GM23338 (cell line): ENCODE measurements around the gene MFAP4. TPM values are rescaled to one million over a fixed set of nuclear protein-coding genes. Genes with fewer than 3 reads are reported as not detected.

Experiments
- ATAC-seq: fragments of 200-7000 bp; cut with Tn5 transposase; 3 replicates; pipeline ENCODE4 v1.9.1; 2020
- DNase-seq: peaks from one replicate; pipeline ENCODE4 v3.0.0-alpha.2; 2015; ENCODE audit warnings: low spot score
- H2AFZ ChIP-seq: fragments of 200-600 bp; sonication (generic); 2 replicates; pipeline ENCODE4 v1.8.0; 2016; ENCODE audit warnings: antibody characterized with exemption, mild to moderate bottlenecking, moderate library complexity
- H3F3A ChIP-seq: fragments of 200-600 bp; sonication (generic); replicated peaks from 2 replicates; pipeline ENCODE4 v1.8.0; 2017; ENCODE audit warnings: antibody characterized with exemption, mixed run types, low read depth
- H3K27ac ChIP-seq: fragments of 200-600 bp; sonication (generic); 2 replicates; pipeline ENCODE4 v1.6.1; 2016; ENCODE audit warnings: low read depth
- H3K27me3 ChIP-seq: fragments of 200-600 bp; sonication (generic); 2 replicates; pipeline ENCODE4 v1.8.0; 2016; ENCODE audit warnings: mild to moderate bottlenecking, mixed run types, moderate library complexity; ENCODE audit not compliant: insufficient read depth
- H3K36me3 ChIP-seq: fragments of 200-600 bp; sonication (generic); 2 replicates; pipeline ENCODE4 v1.8.0; 2016; ENCODE audit warnings: mild to moderate bottlenecking; ENCODE audit not compliant: insufficient read depth
- H3K4me1 ChIP-seq: fragments of 200-600 bp; sonication (generic); 2 replicates; pipeline ENCODE4 v1.8.0; 2016; ENCODE audit warnings: mild to moderate bottlenecking, moderate library complexity; ENCODE audit not compliant: insufficient read depth
- H3K4me2 ChIP-seq: fragments of 200-600 bp; sonication (generic); 2 replicates; pipeline ENCODE4 v1.7.1; 2017; ENCODE audit warnings: mixed run types
- H3K4me3 ChIP-seq: fragments of 200-600 bp; sonication (generic); 2 replicates; pipeline ENCODE4 v1.6.1; 2016; ENCODE audit warnings: mixed run types
- H3K79me2 ChIP-seq: fragments of 200-600 bp; sonication (generic); replicated peaks from 2 replicates; pipeline ENCODE4 v1.8.0; 2017; ENCODE audit warnings: mild to moderate bottlenecking; ENCODE audit not compliant: insufficient read depth
- H3K9me2 ChIP-seq: fragments of 200-600 bp; sonication (generic); 2 replicates; pipeline ENCODE4 v1.8.0; 2017; ENCODE audit not compliant: insufficient read depth
- H4K20me1 ChIP-seq: fragments of 200-600 bp; sonication (generic); replicated peaks from 2 replicates; pipeline ENCODE4 v1.8.0; 2017; ENCODE audit warnings: mild to moderate bottlenecking; ENCODE audit not compliant: insufficient read depth
- H3K27ac Mint-ChIP-seq: 2 replicates; pipeline ENCODE4 v1.8.0; 2020; ENCODE audit warnings: inconsistent platforms, mild to moderate bottlenecking, moderate library complexity, mixed read lengths
- H3K27me3 Mint-ChIP-seq: 3 replicates; pipeline ENCODE4 v1.8.0; 2022; ENCODE audit warnings: low read depth, mild to moderate bottlenecking, moderate library complexity, mixed read lengths, inconsistent platforms; ENCODE audit not compliant: insufficient read depth, poor library complexity
- H3K36me3 Mint-ChIP-seq: 3 replicates; pipeline ENCODE4 v1.8.0; 2021; ENCODE audit warnings: low read depth, mild to moderate bottlenecking, inconsistent platforms, moderate library complexity, mixed read lengths
- H3K4me1 Mint-ChIP-seq: 3 replicates; pipeline ENCODE4 v1.8.0; 2020; ENCODE audit warnings: mild to moderate bottlenecking, inconsistent platforms, mixed read lengths
- H3K4me3 Mint-ChIP-seq: 3 replicates; pipeline ENCODE4 v1.8.0; 2021; ENCODE audit warnings: moderate library complexity, mild to moderate bottlenecking, inconsistent platforms, mixed read lengths
- H3K9me3 Mint-ChIP-seq: 3 replicates; pipeline ENCODE4 v1.8.0; 2020; ENCODE audit warnings: moderate library complexity, mild to moderate bottlenecking, inconsistent platforms, mixed read lengths
- CREB1 ChIP-seq: fragments of 250-450 bp; sonication (Bioruptor Pico); IDR thresholded peaks from 2 replicates; pipeline ENCODE4 v1.5.0; 2020; ENCODE audit warnings: low read depth, mild to moderate bottlenecking, moderate library complexity
- CTCF ChIP-seq, 2 experiments: fragments of 200-600 bp in 1 of 2; sonication (generic) in 1 of 2; conservative IDR thresholded peaks; 2 replicates each; pipeline versions ENCODE4 v1.5.1 to v1.6.1; 2016 to 2017; ENCODE audit warnings: antibody characterized with exemption in 2 of 2, low read depth in 2 of 2, mild to moderate bottlenecking in 2 of 2, moderate library complexity in 1 of 2
- ETS1 ChIP-seq: IDR thresholded peaks from 2 replicates; pipeline ENCODE4 v1.6.1; 2016; ENCODE audit warnings: antibody characterized with exemption
- EZH2 ChIP-seq: fragments of 200-600 bp; sonication (generic); IDR thresholded peaks from one replicate; pipeline ENCODE4 v1.8.0; 2017; ENCODE audit warnings: antibody characterized with exemption, mild to moderate bottlenecking, low read depth; ENCODE audit not compliant: unreplicated experiment
- EZH2phosphoT487 ChIP-seq: fragments of 200-600 bp; sonication (generic); IDR thresholded peaks from one replicate; pipeline ENCODE4 v1.8.1; 2018; ENCODE audit warnings: antibody characterized with exemption; ENCODE audit not compliant: unreplicated experiment
- JUNB ChIP-seq: IDR thresholded peaks from one replicate; pipeline ENCODE4 v1.6.1; 2016; ENCODE audit warnings: antibody characterized with exemption; ENCODE audit not compliant: unreplicated experiment
- NANOG ChIP-seq: IDR thresholded peaks from 2 replicates; pipeline ENCODE4 v1.6.1; 2016; ENCODE audit warnings: antibody characterized with exemption, borderline replicate concordance
- POLR2AphosphoS5 ChIP-seq: IDR thresholded peaks from 2 replicates; pipeline ENCODE4 v1.6.1; 2016; ENCODE audit warnings: antibody characterized with exemption, low read depth
- REST ChIP-seq: IDR thresholded peaks from one replicate; pipeline ENCODE4 v1.6.1; 2018; ENCODE audit warnings: antibody characterized with exemption; ENCODE audit not compliant: unreplicated experiment
- STAT1 ChIP-seq: IDR thresholded peaks from one replicate; pipeline ENCODE4 v1.6.1; 2016; ENCODE audit warnings: antibody characterized with exemption; ENCODE audit not compliant: unreplicated experiment
- ZNF114 ChIP-seq: fragments of 250-450 bp; sonication (Bioruptor Pico); IDR thresholded peaks from 2 replicates; pipeline ENCODE4 v1.5.0; 2020; ENCODE audit warnings: mild to moderate bottlenecking, moderate library complexity
- ZNF331 ChIP-seq: fragments of 250-450 bp; sonication (Bioruptor Pico); IDR thresholded peaks from 2 replicates; pipeline ENCODE4 v1.5.0; 2020; ENCODE audit warnings: low read depth, mild to moderate bottlenecking, moderate library complexity
- ZNF462 ChIP-seq: fragments of 250-450 bp; sonication (Bioruptor Pico); IDR thresholded peaks from 2 replicates; pipeline ENCODE4 v1.5.0; 2020; ENCODE audit warnings: mild to moderate bottlenecking, moderate library complexity
- polyA plus RNA-seq: library from polyadenylated mRNA; unstranded; fragments of >200 nt; fragmentation: Nextera tagmentation; extraction: Ambion mirVana; gene quantifications from 2 replicates; pipeline ENCODE4 v1.2.1, GENCODE V29; 2016
- total RNA-seq: library from RNA; depleted of rRNA; stranded (reverse); fragments of >200 nt; shearing (Covaris generic); gene quantifications from 2 replicates; pipeline ENCODE4 v1.2.3, GENCODE V29; 2014

Gene MFAP4
- total and polyA plus RNA-seq, 2 experiments from 2014 or later = 7.7 to 9.7 TPM

GRCh38 chr17:19342611-19343255 is 44.3 kb downstream of the MFAP4 start:
- no peak overlapping the region for H3K4me3 ChIP-seq
- Mint-ChIP-seq H3K4me3 (no peak overlapping the region), H3K36me3 (peaks cover 5% of the 10 kb centered on the region; the same call in 2 of the 3 replicates), H3K4me1 (peaks cover 34% of the 10 kb centered on the region), H3K9me3 (no peaks in the 10 kb centered on the region; the same call in 2 of the 3 replicates), H3K27ac (no peak overlapping the region), H3K27me3 (peaks cover 12% of the 10 kb centered on the region)
- H3F3A ChIP-seq = no peaks in the 10 kb centered on the region; the same call in 1 of the 2 replicates
- DNase-seq (no peak), ATAC-seq (no peak)
- no peaks in the 10 kb centered on the region for H3K79me2 ChIP-seq
- no peaks in the 10 kb centered on the region for H3K36me3 ChIP-seq
- no peaks in the 10 kb centered on the region for H3K27me3 ChIP-seq
- H4K20me1 ChIP-seq = no peaks in the 10 kb centered on the region
- no peak overlapping the region for H3K27ac ChIP-seq
- H3K4me1 ChIP-seq = peaks cover 27% of the 10 kb centered on the region
- no peak overlapping the region for H3K4me2 ChIP-seq
- H2AFZ ChIP-seq = no peak overlapping the region
- H3K9me2 ChIP-seq = no peaks in the 10 kb centered on the region
- TF ChIP-seq ETS1 (no peak), EZH2 (no peak), STAT1 (no peak), ZNF462 (CRISPR knock-in tag) (no peak), NANOG (no peak), REST (no peak), JUNB (no peak), CTCF (conservative IDR thresholded peaks at IDR 0.05; ENCODE audit: low read depth in 2 of 2) (no peak), ZNF114 (CRISPR knock-in tag) (no peak), POLR2AphosphoS5 (no peak), EZH2phosphoT487 (no peak), CREB1 (CRISPR knock-in tag) (no peak), ZNF331 (CRISPR knock-in tag) (no peak)
